ENCODE data around the gene PIM3. TPM values are rescaled to one million over a fixed set of nuclear protein-coding genes. Genes with fewer than 3 reads are reported as not detected.

Gene PIM3
- total RNA-seq, 1 experiment from 2014 or later, result 15.4 TPM

GRCh38 chr22:49953680-49954344 is 6.8 kb upstream of the PIM3 start:
- Histone ChIP-seq H3K4me2 (ENCODE audit: low read depth, low read length, poor library complexity, severe bottlenecking) (no peak overlapping the region), H3K36me3 (ENCODE audit: insufficient read depth, low read length) (no peaks in the 10 kb centered on the region), H3K27me3 (ENCODE audit: low read length) (no peaks in the 10 kb centered on the region), H3K79me2 (ENCODE audit: low read length) (no peaks in the 10 kb centered on the region), H3K4me1 (ENCODE audit: low read length) (peaks cover 8% of the 10 kb centered on the region), H3K4me3 (ENCODE audit: low read length) (no peak overlapping the region), H3K9ac (ENCODE audit: low read length) (no peak overlapping the region), H3K9me3 (ENCODE audit: low read length) (no peaks in the 10 kb centered on the region), H2AFZ (ENCODE audit: low read length) (no peak overlapping the region), H3K27ac (ENCODE audit: low read length) (no peak overlapping the region), H4K20me1 (ENCODE audit: insufficient read depth, low read depth, low read length) (0 out of 2 replicates have a peak, but pooled peaks cover 2% of the 10 kb centered on the region), H3K9me2 (replicated peaks; ENCODE audit: insufficient read depth, low read length) (no peaks in the 10 kb centered on the region)
- no peak for DNase-seq

DNA sequence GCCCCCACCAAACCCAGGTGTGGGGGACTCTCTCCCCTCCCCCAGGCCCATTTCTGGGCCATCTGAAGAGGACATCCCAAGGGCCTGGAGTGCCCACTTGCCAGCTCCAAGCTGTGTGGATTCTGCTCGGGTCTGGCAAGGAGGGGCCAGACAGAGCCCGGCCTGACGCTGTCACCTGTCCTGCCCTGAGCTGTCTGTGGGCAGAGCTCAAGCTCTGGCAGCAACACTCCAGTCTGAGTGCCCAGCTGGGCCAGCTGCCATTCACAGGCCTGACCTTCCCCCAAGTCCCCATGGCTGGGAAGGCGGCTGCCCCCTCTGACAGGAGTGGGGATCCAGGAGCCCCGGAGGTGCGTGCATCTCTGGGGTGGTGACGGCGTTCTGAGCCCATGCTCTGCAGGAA is 6.2 kb upstream of the PIM3 start:
- H2AFZ ChIP-seq (ENCODE audit: low read length), result no peak overlapping the region
- H3K79me2 ChIP-seq (ENCODE audit: low read length), result no peaks in the 10 kb centered on the region
- no peaks in the 10 kb centered on the region for H3K9me3 ChIP-seq (ENCODE audit: low read length)
- H3K27ac ChIP-seq (ENCODE audit: low read length), result no peak overlapping the region
- H3K27me3 ChIP-seq (ENCODE audit: low read length), result no peaks in the 10 kb centered on the region
- H3K4me1 ChIP-seq (ENCODE audit: low read length), result peaks cover 11% of the 10 kb centered on the region
- no peak overlapping the region for H3K4me3 ChIP-seq (ENCODE audit: low read length)
- no peak overlapping the region for H3K4me2 ChIP-seq (ENCODE audit: low read depth, low read length, poor library complexity, severe bottlenecking)
- H3K9ac ChIP-seq (ENCODE audit: low read length), result no peak overlapping the region
- 0 out of 2 replicates have a peak, but pooled peaks cover 2% of the 10 kb centered on the region for H4K20me1 ChIP-seq (ENCODE audit: insufficient read depth, low read depth, low read length)
- H3K9me2 ChIP-seq (replicated peaks; ENCODE audit: insufficient read depth, low read length), result no peaks in the 10 kb centered on the region
- no peaks in the 10 kb centered on the region for H3K36me3 ChIP-seq (ENCODE audit: insufficient read depth, low read length)
- no peak for DNase-seq

DNA sequence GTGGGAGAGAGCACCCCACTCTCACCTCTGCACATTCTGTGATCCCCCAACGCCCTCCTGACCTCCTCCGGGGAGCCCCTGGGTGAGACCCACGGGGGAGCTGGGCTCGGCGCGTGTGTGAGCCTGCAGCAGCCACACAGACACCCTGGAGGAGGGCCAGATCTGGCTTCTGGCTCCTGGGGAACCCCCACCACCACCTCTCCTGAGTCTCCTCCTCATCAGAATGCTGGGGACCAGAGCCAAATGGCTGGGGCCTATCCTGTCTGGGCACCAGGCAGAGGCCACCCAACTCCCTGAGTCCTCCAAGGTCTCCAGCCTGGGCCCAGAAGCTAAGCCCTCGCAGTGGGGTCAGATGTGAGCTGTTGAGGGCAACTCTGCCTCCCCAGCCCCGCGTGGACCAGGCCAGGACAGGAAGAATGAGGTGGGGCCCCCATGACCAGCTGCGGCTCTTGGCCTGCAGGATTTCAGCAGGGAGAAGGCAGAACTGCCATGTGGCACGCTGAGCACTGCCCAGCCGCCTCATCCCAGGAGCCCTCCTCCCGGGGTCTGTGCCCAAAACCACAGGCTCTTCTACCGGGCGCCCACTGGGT is 5.5 kb upstream of the PIM3 start:
- no peaks in the 10 kb centered on the region for H3K36me3 ChIP-seq (ENCODE audit: insufficient read depth, low read length)
- no peak overlapping the region for H3K4me2 ChIP-seq (ENCODE audit: low read depth, low read length, poor library complexity, severe bottlenecking)
- no peaks in the 10 kb centered on the region for H3K27me3 ChIP-seq (ENCODE audit: low read length)
- H3K4me1 ChIP-seq (ENCODE audit: low read length), result peaks cover 18% of the 10 kb centered on the region
- H4K20me1 ChIP-seq (ENCODE audit: insufficient read depth, low read depth, low read length), result 0 out of 2 replicates have a peak, but pooled peaks cover 2% of the 10 kb centered on the region
- H3K27ac ChIP-seq (ENCODE audit: low read length), result no peak overlapping the region
- no peak overlapping the region for H3K9ac ChIP-seq (ENCODE audit: low read length)
- DNase-seq, result no peak
- no peaks in the 10 kb centered on the region for H3K9me2 ChIP-seq (replicated peaks; ENCODE audit: insufficient read depth, low read length)
- no peak overlapping the region for H3K4me3 ChIP-seq (ENCODE audit: low read length)
- no peaks in the 10 kb centered on the region for H3K9me3 ChIP-seq (ENCODE audit: low read length)
- no peak overlapping the region for H2AFZ ChIP-seq (ENCODE audit: low read length)
- H3K79me2 ChIP-seq (ENCODE audit: low read length), result no peaks in the 10 kb centered on the region

- Histone ChIP-seq H4K20me1 (ENCODE audit: insufficient read depth, low read depth, low read length) (0 out of 2 replicates have a peak, but pooled peaks cover 2% of the 10 kb centered on the region), H3K9ac (ENCODE audit: low read length) (no peak overlapping the region), H3K79me2 (ENCODE audit: low read length) (no peaks in the 10 kb centered on the region), H3K4me2 (ENCODE audit: low read depth, low read length, poor library complexity, severe bottlenecking) (no peak overlapping the region), H3K9me3 (ENCODE audit: low read length) (no peaks in the 10 kb centered on the region), H3K27me3 (ENCODE audit: low read length) (no peaks in the 10 kb centered on the region), H3K36me3 (ENCODE audit: insufficient read depth, low read length) (no peaks in the 10 kb centered on the region), H3K9me2 (replicated peaks; ENCODE audit: insufficient read depth, low read length) (no peaks in the 10 kb centered on the region), H3K4me1 (ENCODE audit: low read length) (peaks cover 16% of the 10 kb centered on the region), H3K4me3 (ENCODE audit: low read length) (no peak overlapping the region), H2AFZ (ENCODE audit: low read length) (no peak overlapping the region), H3K27ac (ENCODE audit: low read length) (no peak overlapping the region)
- no peak for DNase-seq
These were observed 4.8 kb upstream of the PIM3 start for GRCh38 chr22:49955581-49956417.

- H3K4me2 ChIP-seq (ENCODE audit: low read depth, low read length, poor library complexity, severe bottlenecking), result no peak overlapping the region
- H3K9ac ChIP-seq (ENCODE audit: low read length), result no peak overlapping the region
- peaks cover 3% of the 10 kb centered on the region; the same call in 1 of the 2 replicates for H4K20me1 ChIP-seq (ENCODE audit: insufficient read depth, low read depth, low read length)
These were observed 4.2 kb upstream of the PIM3 start for GRCh38 chr22:49956418-49956770.

GRCh38 chr22:49956914-49957825 is 3.4 kb upstream of the PIM3 start:
- no peak overlapping the region for H3K9ac ChIP-seq (ENCODE audit: low read length)
- no peak overlapping the region for H3K4me3 ChIP-seq (ENCODE audit: low read length)
- no peaks in the 10 kb centered on the region for H3K9me3 ChIP-seq (ENCODE audit: low read length)
- peaks cover 17% of the 10 kb centered on the region for H3K4me1 ChIP-seq (ENCODE audit: low read length)
- H4K20me1 ChIP-seq (ENCODE audit: insufficient read depth, low read depth, low read length), result peaks cover 7% of the 10 kb centered on the region
- no peaks in the 10 kb centered on the region; the same call in 1 of the 2 replicates for H3K36me3 ChIP-seq (ENCODE audit: insufficient read depth, low read length)
- H3K79me2 ChIP-seq (ENCODE audit: low read length), result peaks cover 7% of the 10 kb centered on the region
- DNase-seq, result no peak
- H3K9me2 ChIP-seq (replicated peaks; ENCODE audit: insufficient read depth, low read length), result no peaks in the 10 kb centered on the region
- no peak overlapping the region for H2AFZ ChIP-seq (ENCODE audit: low read length)
- H3K27ac ChIP-seq (ENCODE audit: low read length), result no peak overlapping the region
- H3K4me2 ChIP-seq (ENCODE audit: low read depth, low read length, poor library complexity, severe bottlenecking), result no peak overlapping the region
- H3K27me3 ChIP-seq (ENCODE audit: low read length), result no peaks in the 10 kb centered on the region

More at GRCh38 chr22:49956418-49956770, 4.2 kb upstream of the PIM3 start:
- Histone ChIP-seq H3K4me3 (ENCODE audit: low read length) (no peak overlapping the region), H3K27ac (ENCODE audit: low read length) (no peak overlapping the region), H3K9me2 (replicated peaks; ENCODE audit: insufficient read depth, low read length) (no peaks in the 10 kb centered on the region), H3K36me3 (ENCODE audit: insufficient read depth, low read length) (no peaks in the 10 kb centered on the region), H3K79me2 (ENCODE audit: low read length) (peaks cover under 1% of the 10 kb centered on the region), H2AFZ (ENCODE audit: low read length) (no peak overlapping the region), H3K4me1 (ENCODE audit: low read length) (peaks cover 10% of the 10 kb centered on the region), H3K9me3 (ENCODE audit: low read length) (no peaks in the 10 kb centered on the region), H3K27me3 (ENCODE audit: low read length) (no peaks in the 10 kb centered on the region)
- no peak for DNase-seq

GRCh38 chr22:49957826-49958365 is 2.7 kb upstream of the PIM3 start:
- Histone ChIP-seq H3K79me2 (ENCODE audit: low read length) (peaks cover 7% of the 10 kb centered on the region), H3K4me3 (ENCODE audit: low read length) (no peak overlapping the region), H3K9ac (ENCODE audit: low read length) (no peak overlapping the region), H3K27ac (ENCODE audit: low read length) (no peak overlapping the region), H4K20me1 (ENCODE audit: insufficient read depth, low read depth, low read length) (peaks cover 14% of the 10 kb centered on the region), H3K27me3 (ENCODE audit: low read length) (no peaks in the 10 kb centered on the region), H3K4me2 (ENCODE audit: low read depth, low read length, poor library complexity, severe bottlenecking) (no peak overlapping the region), H2AFZ (ENCODE audit: low read length) (no peak overlapping the region), H3K4me1 (ENCODE audit: low read length) (peaks cover 23% of the 10 kb centered on the region), H3K9me2 (replicated peaks; ENCODE audit: insufficient read depth, low read length) (no peaks in the 10 kb centered on the region), H3K9me3 (ENCODE audit: low read length) (no peaks in the 10 kb centered on the region), H3K36me3 (ENCODE audit: insufficient read depth, low read length) (peaks cover 6% of the 10 kb centered on the region)
- DNase-seq, result no peak

Data from Karpas-422 (cell line).